Coronary artery (tissue), 2 donors: ENCODE data around the gene ZNF683.

ENCODE experiments used
- DNase-seq: peaks from one replicate; pipeline ENCODE4 v3.0.0-alpha.2; 2017; ENCODE audit warnings: low spot score
- H3K27ac ChIP-seq, 2 donors: fragments of 200-600 bp; sonication (generic); one replicate each; pipeline ENCODE4 v1.5.1; 2016 to 2019
- H3K4me3 ChIP-seq: fragments of 200-600 bp; sonication (generic); 2 replicates; pipeline ENCODE4 v1.5.1; 2016; ENCODE audit warnings: mild to moderate bottlenecking, moderate library complexity
- CTCF ChIP-seq: fragments of 200-600 bp; sonication (generic); IDR thresholded peaks from one replicate; pipeline ENCODE4 v1.5.1; 2019; ENCODE audit warnings: antibody characterized with exemption

Gene ZNF683

DNA sequence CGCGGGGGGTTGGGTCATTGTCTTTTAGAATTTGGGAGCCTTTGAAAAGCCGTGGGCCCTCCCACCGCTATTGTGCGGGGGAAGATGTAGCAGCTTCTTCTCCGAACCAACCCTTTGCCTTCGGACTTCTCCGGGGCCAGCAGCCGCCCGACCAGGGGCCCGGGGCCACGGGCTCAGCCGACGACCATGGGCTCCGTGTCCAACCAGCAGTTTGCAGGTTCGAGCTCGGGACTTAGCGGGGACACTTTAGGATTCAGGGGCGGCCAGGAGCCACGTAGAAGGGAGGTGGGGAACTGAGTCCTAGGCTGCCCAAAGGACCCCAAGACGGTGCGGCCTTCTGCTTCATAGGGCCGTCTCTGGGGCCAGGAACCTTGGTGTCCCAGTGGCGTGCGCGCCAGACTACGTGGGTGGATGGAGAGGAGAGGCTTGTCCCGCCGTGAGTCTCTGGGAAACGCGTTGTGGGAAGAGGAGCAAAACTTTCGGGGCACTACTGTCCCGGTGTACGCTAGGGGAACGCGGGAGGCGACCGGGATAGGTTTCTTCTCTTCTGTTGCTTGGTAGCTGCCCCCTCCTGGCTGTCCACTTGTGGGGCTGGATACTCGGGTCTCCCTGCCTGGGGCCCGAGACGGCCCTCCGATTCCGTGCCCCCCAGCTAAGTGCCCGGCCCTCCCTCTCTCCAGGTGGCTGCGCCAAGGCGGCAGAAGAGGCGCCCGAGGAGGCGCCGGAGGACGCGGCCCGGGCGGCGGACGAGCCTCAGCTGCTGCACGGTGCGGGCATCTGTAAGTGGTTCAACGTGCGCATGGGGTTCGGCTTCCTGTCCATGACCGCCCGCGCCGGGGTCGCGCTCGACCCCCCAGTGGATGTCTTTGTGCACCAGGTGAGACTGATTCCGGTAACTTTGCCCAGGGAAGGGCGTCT lies 38.4 kb upstream of the ZNF683 start, which contains the start of gene LIN28A:
Gene LIN28A, plus strand, starts transcription at position 112 of the 918 bp plus-strand sequence. Its CDS starts 75 bp downstream, at position 187.
- TF ChIP-seq CTCF, result no peak

DNA sequence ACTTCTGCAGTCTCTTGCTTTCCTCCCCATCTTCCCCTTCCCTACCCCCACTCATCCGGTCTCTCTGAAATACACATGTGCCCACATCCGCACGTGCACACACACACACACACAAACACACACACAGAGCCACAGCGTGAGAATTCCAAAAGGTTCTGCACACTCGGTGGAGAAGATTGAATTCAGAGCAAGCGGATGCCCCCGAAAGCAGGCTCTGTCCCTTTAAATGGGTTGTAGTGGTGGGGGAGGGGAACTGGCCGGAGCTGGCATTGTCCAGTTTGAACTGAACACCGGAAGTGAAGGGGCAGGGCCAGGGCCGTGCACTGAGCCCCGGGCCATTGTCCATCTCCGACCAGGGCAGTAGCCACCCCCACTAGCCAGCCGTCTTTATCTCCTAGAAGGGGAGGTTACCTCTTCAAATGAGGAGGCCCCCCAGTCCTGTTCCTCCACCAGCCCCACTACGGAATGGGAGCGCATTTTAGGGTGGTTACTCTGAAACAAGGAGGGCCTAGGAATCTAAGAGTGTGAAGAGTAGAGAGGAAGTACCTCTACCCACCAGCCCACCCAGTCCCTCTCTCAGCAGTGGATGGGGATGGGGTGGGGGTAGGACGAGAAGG lies 36.7 kb upstream of the ZNF683 start:
- DNase-seq, result no peak
- TF ChIP-seq CTCF, result no peak
- H3K4me3 ChIP-seq, result no peak overlapping the region
- H3K27ac ChIP-seq, result no peak overlapping the region

More for the DNA sequence above, 38.4 kb upstream of the ZNF683 start, which contains the start of gene LIN28A:
- no peak for DNase-seq
- no peak within 1 kb of the TSS for H3K27ac ChIP-seq
- no peak within 1 kb of the TSS for H3K4me3 ChIP-seq

- DNase-seq, result no peak
- no peak for TF ChIP-seq CTCF
- Histone ChIP-seq H3K4me3 (no peak overlapping the region), H3K27ac (no peak overlapping the region)
These were observed 36.1 kb upstream of the ZNF683 start for GRCh38 chr1:26408604-26409003.

DNA sequence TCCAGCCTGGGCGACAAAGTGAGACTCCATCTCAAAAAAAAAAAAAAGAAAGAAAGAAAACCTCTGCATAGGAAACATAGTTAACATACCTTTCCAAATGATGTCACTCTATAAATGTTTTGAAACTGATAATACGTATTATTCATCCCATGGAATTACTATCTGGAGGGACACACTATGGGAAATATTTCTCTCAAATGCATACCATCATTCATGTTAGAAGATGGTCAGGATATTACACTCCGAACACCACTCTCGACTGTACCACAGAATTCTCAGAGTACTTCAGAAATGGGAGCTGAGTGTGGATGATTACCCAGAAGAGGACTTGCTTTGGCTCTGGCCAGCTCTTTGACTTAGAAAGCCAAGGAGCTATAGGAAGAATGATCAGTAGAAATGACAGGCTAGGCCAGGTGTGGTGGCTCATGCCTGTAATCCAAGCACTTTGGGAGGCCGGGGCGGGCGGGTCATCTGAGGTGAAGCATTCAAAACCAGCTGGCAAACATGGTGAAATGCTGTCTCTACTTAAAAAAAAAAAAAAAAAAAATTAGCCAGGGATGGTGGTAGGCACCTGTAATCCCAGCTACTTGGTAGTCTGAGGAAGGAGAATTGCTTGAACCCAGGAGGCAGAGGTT lies 32.8 kb upstream of the ZNF683 start:
- H3K4me3 ChIP-seq, result no peak overlapping the region
- no peak overlapping the region for H3K27ac ChIP-seq
- no peak for TF ChIP-seq CTCF
- DNase-seq, result no peak

DNA sequence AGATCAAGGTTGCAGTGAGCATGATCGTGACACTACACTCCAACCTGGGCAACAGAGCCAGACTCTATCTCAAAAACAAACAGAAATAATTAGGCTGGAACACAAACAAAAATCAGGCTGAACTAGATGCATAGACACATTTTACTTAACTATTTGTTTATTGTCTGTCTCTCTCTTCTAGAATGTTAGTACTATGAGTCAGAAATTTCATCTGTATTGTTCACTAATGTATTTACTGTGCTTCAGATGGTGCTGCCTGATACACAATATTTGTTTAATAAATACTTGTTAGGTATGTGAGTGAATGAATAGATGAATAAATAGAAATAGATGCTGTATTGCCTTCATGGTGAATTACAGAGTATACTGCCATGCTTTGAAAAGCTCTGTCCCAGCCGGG lies 32.1 kb upstream of the ZNF683 start:
- DNase-seq, result no peak
- TF ChIP-seq CTCF, result no peak

GRCh38 chr1:26403656-26404055 lies 31.1 kb upstream of the ZNF683 start:
- no peak for TF ChIP-seq CTCF
- DNase-seq, result no peak
- Histone ChIP-seq H3K4me3 (no peak overlapping the region), H3K27ac (no peak overlapping the region)

More for the DNA sequence above, 32.1 kb upstream of the ZNF683 start:
- Histone ChIP-seq H3K4me3 (no peak overlapping the region), H3K27ac (no peak overlapping the region)
